Right lobe of liver (tissue), 6 donors: ENCODE measurements around the gene GHR. TPM values are rescaled to one million over a fixed set of nuclear protein-coding genes. Genes with fewer than 3 reads are reported as not detected.

Source experiments
- ATAC-seq, 4 donors: fragments of 200-7000 bp; cut with Tn5 transposase; one replicate each; pipeline ENCODE4 v1.9.1; 2020; ENCODE audit warnings: mild to moderate bottlenecking in 4 of 4, moderate library complexity in 4 of 4
- DNase-seq, 3 donors: peaks; one replicate each; pipeline ENCODE4 v3.0.0-alpha.2; 2020
- H3K27ac ChIP-seq, 3 donors: fragments of 200-600 bp; one replicate each; pipeline ENCODE4 v1.8.0; 2022
- H3K27me3 ChIP-seq, 2 donors: fragments of 200-600 bp; one replicate each; pipeline ENCODE4 v1.8.0; 2022
- H3K36me3 ChIP-seq, 4 donors: fragments of 200-600 bp; sonication (generic) in 1 of 4; one replicate each; pipeline versions ENCODE4 v1.5.1 to v1.8.0; 2017 to 2022; ENCODE audit warnings: control low read depth in 1 of 4
- H3K4me1 ChIP-seq, 4 donors: fragments of 200-600 bp; sonication (generic) in 1 of 4; one replicate each; pipeline versions ENCODE4 v1.5.1 to v1.8.0; 2017 to 2022; ENCODE audit warnings: control low read depth in 1 of 4
- H3K4me3 ChIP-seq, 3 donors: fragments of 200-600 bp; one replicate each; pipeline ENCODE4 v1.8.0; 2022
- H3K9me3 ChIP-seq, 4 donors: fragments of 200-600 bp; sonication (generic) in 1 of 4; one replicate each; pipeline versions ENCODE4 v1.5.1 to v1.8.0; 2017 to 2022; ENCODE audit warnings: control low read depth in 1 of 4
- CTCF ChIP-seq, 4 donors: fragments of 200-600 bp in 3 of 4; fragments of 450-650 bp in 1 of 4; IDR thresholded peaks; one replicate each; pipeline versions ENCODE4 v1.5.1 to v1.8.0; 2016 to 2022; ENCODE audit warnings: antibody characterized with exemption in 4 of 4, mild to moderate bottlenecking in 2 of 4
- POLR2A ChIP-seq: fragments of 450-650 bp; IDR thresholded peaks from one replicate; pipeline ENCODE4 v1.6.1; 2017; ENCODE audit warnings: antibody characterized with exemption, mild to moderate bottlenecking
- WGBS: methylation state at CpG from one replicate; pipeline ENCODE4 v1.1.6; 2018; ENCODE audit warnings: low coverage, low lambda C conversion rate; ENCODE audit not compliant: insufficient coverage; ENCODE audit errors: missing lambda C conversion rate; 5-methylcytosine and 5-hydroxymethylcytosine counted together
- intact Hi-C, 2 donors: fragments of 100-400 bp; cut with DNase I; formaldehyde crosslinking; loops; one replicate each; pipeline versions ENCODE4 v1.11.2 to v1.14.1; 2022
- total RNA-seq, 6 experiments: library from RNA; depleted of rRNA in 2 of 6; stranded (reverse); fragments of >200 nt in 2 of 6; fragmentation: NEBNext Ultra II Directional in 3 of 6; extraction: Animal tissue kit (Norgen Biotek cat#: 25700) in 3 of 6; gene quantifications; one replicate each; pipeline versions ENCODE4 v1.1.0 to v1.2.4, GENCODE V29; 2016 to 2023
- donor health status: DM: no; HTN: yes; CAD: no.
- donor health status: DM: no; HTN: no; CAD: no.
- donor health status: DM: no; HTN: no; CAD: no.
- donor health status: DM: no; HTN: yes; CAD: no.
- donor health status: DM: no; HTN: yes; CAD: no.

The GHR gene
- total RNA-seq, 6 experiments from 2014 or later = 25.9 to 90.7 (median 71.9) TPM

DNA sequence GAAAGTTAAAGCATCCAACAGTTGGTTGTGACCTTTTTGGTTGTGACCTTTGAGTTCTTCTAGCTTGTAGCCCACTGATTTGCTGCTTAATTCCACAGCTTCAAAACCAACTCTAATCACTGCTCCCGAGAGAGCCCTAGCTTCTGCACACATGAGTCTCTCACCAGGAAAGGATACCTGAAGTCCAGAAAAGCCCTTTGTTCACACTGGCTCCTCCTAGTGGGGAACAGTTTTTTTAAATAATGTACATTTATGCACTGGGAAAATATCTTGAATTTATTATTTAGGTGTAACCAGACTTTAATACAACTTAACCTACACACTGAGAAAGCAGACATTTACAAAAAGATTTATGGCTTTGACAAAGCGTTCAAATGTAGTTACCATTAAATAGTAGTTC, 213.2 kb downstream of the GHR start:
- Histone ChIP-seq H3K27me3 (no peaks in the 10 kb centered on the region), H3K27ac (no peak overlapping the region), H3K4me1 (peaks cover 0 to 19% (median 4%) of the 10 kb centered on the region in 4 donors), H3K4me3 (no peak overlapping the region), H3K36me3 (no peaks in the 10 kb centered on the region), H3K9me3 (no peaks in the 10 kb centered on the region)
- TF ChIP-seq CTCF (IDR thresholded peaks at IDR 0.05) (peak; percentile 27 to 48 (median 33)), POLR2A (no peak)
- WGBS = 58% methylated on average over 2 of the region's 2 CpGs
- peak; percentile 50 to 67 (median 61) for ATAC-seq
- no peak for DNase-seq
- intact Hi-C loops = no loop called here

DNA sequence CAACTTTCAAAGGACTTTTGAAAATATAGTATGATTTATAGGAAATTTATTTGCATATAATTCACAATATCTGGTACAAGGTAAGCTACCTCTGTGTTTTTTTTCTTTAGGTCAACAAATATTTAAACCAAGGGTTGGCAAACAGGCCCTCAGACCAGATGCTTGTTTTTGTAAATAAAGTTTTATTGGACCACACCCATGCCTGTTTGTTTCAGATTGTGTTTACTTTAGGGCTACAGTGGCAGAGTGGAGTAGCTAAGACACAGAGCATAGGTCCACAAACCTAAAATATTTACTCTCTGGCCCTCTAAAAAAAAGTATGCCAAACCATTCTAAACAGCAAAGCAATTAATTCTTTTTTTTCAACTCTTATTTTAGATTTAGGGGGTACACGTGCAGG, 213.7 kb downstream of the GHR start:
- H3K4me3 ChIP-seq = no peak overlapping the region
- H3K36me3 ChIP-seq = no peaks in the 10 kb centered on the region
- no peaks in the 10 kb centered on the region for H3K9me3 ChIP-seq
- no peak overlapping the region for H3K27ac ChIP-seq
- 100% methylated on average over 1 of the region's 1 CpG for WGBS
- H3K4me1 ChIP-seq = peaks cover 0 to 19% (median 4%) of the 10 kb centered on the region in 4 donors
- TF ChIP-seq CTCF (IDR thresholded peaks at IDR 0.05) = no peak
- TF ChIP-seq POLR2A = no peak
- intact Hi-C loops = no loop called here
- peak; percentile 34 to 70 (median 44) for ATAC-seq
- no peak for DNase-seq
- H3K27me3 ChIP-seq = no peaks in the 10 kb centered on the region

- Histone ChIP-seq H3K4me1 (peaks cover 0 to 19% (median 4%) of the 10 kb centered on the region in 4 donors), H3K9me3 (no peaks in the 10 kb centered on the region), H3K4me3 (no peak overlapping the region), H3K27ac (no peak overlapping the region), H3K27me3 (no peaks in the 10 kb centered on the region), H3K36me3 (no peaks in the 10 kb centered on the region)
- 50% methylated on average over 3 of the region's 3 CpGs for WGBS
- intact Hi-C loops = no loop called here
- DNase-seq (no peak), ATAC-seq (peak; percentile 68 to 75 (median 73))
- TF ChIP-seq POLR2A = no peak
- TF ChIP-seq CTCF (IDR thresholded peaks at IDR 0.05) = no peak
These were observed 215.7 kb downstream of the GHR start for GRCh38 chr5:42638972-42639371.

- H3K4me1 ChIP-seq = peaks cover 0 to 19% (median 4%) of the 10 kb centered on the region in 4 donors
- H3K9me3 ChIP-seq = no peaks in the 10 kb centered on the region
- H3K27me3 ChIP-seq = no peaks in the 10 kb centered on the region
- no peaks in the 10 kb centered on the region for H3K36me3 ChIP-seq
- TF ChIP-seq CTCF (IDR thresholded peaks at IDR 0.05) (no peak), POLR2A (no peak)
- H3K4me3 ChIP-seq = no peak overlapping the region
- WGBS = 83% methylated on average over 2 of the region's 2 CpGs
- H3K27ac ChIP-seq = no peak overlapping the region
- intact Hi-C loops = no loop called here
- no peak for ATAC-seq
- DNase-seq = no peak
These were observed 217.6 kb downstream of the GHR start for GRCh38 chr5:42640835-42641234.
